ENCODE measurements around the gene ERC1.

Gene ERC1

DNA sequence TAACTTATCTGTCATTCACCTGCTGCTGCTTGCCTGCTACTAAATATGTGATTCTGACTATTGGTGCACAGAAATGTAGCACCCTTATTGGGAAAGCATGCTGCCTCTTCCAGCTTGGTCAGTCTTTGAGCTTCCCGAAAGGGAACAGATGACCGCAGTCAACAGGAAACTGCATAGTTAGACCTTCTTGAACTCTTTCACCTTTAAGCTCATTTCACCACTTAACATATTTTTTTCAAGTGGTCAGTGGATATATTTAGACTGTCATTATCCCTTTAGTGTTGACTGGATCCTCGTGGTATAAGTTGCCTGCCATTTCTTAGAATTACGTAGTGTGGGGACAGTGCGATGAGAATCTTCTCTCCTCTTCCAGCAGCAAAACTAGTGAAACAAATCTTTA is 378.4 kb downstream of the ERC1 start:
- DNase-seq = no peak

DNA sequence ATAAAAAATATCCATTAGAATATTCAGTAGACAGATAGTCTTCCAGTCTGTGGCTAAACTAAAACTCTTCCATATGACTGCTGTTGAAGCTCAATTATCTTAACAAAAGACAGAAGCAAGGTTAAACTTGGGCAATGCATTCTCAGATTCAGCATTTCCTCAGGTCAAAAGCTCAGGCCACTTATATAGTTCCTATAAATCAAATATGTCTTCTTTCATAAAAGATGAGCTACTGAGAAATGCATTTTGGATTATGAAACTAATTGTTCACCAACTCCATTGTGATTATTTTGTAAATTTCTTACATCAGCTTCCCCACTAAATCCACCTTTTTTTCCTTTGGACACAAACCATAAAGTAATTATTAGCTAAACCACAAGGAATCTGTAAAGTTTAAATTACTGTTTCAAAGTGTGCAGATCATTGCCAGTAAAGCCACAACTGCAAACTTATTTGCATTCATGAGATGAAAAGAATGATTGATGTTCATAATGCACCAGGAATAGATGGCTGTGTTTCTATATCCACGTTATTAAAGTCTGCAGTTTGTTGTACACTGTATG is 379.0 kb downstream of the ERC1 start:
- no peak for DNase-seq

DNA sequence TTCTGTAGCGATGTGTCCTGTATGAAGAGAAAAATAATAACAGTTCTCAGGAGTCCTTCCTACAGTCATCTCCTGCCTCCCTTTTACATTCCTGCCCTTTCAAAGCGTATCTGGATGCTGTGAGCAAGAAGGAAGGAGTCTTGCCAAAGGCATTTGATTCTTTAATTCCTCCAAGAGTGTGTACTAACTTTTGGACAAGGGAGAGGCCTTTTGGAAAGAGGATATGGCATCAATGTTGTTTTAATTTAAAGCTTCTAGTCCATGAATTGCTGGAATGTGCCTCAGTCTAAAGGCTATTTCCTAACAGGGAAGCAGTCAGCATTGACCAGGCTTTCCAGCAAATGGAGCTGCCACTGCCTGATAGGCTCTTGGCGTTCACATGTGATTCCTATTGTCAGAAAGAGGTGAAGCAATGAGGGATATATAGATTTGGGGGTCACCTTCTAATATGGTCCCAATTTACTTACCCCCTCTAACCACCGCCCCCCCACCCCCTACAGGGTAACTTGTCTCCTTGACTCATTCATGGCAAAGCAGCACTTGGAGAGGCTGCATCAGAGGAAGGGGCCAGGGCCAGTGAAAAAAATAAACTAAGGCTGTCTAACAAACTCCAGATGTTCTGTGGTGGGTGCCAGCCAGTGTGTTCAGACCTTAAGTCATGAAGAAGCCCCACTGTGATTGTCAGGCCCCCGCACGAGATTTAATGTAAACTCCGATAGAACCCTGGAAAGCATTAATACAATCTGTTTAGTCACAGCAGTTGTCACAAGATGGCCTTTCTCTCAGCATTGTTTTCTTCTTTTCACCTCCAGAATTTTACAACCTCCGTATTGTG is 383.1 kb downstream of the ERC1 start:
- DNase-seq = no peak

DNA sequence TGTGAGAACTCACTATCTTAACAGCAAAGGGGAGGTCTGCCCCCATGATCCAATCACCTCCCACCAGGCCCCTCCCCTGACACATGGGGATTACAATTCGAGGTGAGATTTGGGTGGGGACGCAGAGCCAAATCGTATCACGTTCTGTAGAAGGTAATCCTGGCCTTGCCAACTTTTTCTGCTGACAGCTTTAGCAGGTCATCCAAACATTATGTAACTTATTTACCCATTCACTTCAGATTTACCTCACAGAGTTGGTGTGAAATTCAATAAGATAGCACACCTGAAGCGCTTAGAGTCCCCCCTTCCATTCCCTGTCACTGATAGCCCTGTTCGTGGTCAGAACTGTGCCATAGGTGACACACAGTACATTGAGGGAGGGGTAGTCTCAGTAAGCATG is 384.3 kb downstream of the ERC1 start:
- DNase-seq = no peak

DNA sequence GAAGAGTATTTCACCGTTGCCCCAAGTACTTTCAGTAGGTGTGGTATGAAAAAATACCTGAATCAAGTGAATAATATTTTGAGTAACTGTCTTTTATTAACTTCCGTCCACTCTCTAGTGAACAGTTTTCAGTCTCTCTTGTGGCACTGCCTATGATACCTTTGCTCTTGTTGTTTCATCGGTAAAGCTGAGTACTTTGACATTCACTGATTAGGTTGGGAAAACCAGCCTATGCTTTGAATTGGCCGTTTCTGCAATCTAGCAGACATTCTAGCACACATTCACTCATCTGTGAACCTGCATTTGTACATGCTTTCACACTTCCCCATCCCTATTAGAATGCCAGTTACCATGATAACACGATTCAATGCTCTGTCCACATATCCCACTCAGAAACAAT is 386.1 kb downstream of the ERC1 start:
- DNase-seq = no peak

DNA sequence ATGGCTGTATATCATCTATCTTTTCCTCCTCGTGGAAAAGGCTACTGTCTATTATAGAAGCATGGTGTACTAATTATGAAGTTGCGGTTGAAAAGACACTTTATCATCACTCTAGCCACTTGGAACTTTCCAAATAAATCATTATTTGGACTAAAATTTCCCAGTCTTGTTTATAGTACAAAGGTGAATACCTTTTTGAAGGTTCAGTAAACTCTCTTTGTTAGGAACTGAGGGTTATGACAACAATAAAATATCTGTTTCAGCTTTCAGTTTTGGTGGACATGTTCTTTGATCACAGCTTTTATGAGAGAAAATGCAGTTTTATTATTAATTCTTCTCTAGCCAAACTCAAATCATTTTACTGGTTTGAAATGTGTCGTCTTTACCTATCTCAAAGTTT is 386.7 kb downstream of the ERC1 start:
- no peak for DNase-seq

DNA sequence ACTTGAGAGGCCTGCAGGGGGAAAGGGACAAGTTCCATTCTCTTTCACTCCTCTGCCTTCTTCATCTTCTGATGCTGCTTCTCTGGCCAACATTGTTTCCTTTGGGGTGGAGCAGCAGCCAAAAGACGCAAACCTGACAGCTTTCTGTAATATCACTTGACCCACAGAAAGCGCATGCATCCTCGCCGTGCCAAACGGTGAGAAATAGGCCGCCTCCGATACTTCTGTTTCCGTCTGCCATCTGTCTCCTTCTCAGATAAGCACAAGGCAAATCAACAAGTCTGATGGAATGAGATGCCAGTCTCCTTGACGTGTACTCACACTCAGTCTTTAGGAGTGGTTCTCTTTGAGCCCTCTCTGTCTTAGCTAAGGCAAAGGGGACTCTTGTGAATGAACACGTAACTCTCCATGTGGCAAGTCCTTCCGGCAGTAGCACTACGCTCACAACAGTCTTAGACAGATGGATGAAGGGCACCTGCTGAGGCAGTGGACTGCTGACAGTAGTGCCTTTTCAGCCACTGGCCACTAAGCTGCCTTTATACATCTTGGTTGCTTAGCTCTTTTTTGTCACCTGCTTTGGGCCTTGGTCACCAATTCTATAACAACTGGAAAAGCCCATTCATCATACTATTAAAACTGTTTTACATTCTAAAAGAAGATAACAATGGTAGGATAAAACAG is 389.3 kb downstream of the ERC1 start:
- no peak for DNase-seq

DNA sequence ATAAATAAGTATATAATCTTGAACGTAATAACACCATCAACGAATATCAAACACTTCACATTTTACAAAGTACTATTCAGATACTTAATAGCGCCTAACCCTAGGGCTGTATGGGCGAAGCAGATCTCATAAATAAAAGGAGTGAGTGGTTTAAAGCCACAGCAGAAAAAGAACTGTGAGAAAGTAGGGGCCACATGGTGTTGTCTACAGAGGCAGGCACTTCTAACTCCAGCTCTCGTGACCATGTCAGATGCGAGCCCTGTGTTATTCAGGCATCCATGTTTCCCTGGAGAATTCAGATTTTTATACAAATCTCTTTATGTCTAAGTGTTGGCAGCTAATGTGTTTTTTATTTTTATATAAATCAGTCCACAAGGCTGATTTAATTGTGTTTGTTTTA is 391.1 kb downstream of the ERC1 start:
- no peak for DNase-seq

DNA sequence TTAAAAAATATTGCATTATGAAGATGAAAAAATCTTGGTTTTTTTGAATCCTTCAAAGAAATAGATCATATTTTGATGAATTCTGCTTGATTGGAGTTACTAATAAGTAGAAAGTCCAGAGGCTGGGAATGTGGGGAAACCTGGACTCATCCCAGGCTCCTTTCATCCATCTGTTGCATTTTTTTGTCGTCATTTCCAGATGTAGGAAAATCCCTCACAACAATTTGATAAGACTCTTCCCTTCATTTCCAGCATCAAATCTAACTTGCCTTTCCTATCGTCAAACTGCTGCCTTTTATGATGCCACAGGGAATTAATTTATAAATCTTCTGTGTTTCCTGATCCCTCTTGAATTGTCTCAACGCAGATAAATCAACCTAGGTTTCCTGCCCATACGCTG is 391.8 kb downstream of the ERC1 start:
- no peak for DNase-seq

DNA sequence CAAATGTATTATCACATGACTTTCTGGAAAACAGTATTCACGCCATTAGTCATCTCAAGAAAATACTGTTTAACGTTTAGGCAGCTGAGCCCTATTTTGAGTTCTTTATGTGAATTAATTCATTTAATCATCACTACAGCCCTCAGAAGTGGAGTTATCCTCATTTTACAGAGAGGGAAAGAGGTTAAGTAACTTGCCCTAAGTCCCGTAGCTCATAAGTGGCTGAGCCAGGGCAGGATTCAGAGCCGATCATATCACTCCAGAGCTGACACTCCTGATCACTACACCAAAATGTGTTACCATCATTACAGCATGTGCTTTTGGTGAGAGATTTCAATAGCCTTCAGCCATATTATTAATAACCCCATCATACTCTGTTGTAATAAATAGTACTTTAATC is 392.7 kb downstream of the ERC1 start:
- DNase-seq = no peak

DNA sequence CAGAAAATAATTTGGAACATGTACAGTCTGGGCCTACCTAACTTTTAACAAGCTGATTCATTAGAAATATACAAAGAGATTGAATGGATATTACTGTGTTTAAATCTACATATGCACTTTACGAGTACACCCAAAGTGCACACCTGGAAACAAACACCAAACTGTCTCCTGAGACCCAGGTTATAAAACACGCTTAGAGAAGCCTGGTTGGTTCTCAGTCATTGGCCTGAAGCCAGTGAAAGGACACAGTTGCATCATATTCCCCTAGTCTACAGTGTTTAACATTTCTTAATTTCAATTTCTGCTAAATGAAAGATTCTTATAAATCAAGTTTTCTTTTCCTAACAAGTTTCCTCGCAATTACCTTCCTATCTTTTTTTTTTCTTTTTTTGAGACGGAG is 393.9 kb downstream of the ERC1 start:
- DNase-seq = no peak

DNA sequence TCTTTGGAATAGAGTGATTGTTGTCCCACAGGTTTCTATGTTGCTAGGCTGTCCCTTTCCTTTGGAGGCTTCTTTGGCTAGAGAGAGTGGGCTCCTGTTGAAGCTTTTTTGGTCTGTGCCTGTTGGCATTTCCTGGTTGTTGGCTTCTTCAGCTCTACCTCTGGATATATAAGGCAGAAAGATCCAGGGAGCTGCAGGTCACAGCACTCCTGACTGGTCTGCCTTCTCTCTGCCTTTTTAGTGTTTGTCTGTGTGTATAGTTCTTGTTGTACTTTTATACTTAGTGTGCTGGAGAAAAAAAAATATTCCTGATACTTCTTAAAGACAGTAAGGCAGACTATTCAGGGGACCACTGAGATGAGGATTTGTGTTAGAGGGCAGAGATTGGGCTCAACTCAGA is 400.7 kb downstream of the ERC1 start:
- DNase-seq = no peak

DNA sequence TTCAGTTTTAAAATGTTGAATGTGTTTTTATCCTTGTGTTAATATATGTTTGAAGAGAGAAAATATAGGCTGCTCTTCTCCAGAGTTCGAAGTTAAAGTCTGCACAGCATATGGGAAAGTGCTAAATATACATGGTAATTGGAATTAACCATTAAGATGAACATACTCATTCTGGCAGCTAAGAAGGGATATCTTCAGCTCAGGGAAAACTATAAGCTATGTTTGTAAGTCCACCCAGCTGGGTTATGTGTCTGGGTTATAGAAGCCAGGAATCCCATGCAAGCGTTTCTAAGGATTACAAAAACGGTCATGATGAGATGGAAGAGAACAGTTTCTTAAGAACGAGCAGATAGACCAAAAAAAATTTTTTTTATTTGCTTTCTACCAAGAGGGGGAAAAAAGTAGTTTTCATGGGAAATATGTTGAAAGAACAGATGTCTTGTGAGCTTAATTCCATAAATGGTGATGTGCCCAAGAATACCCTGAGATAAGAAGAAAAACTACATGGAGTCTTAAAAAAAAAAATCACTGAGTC is 404.5 kb downstream of the ERC1 start:
- DNase-seq = no peak

DNA sequence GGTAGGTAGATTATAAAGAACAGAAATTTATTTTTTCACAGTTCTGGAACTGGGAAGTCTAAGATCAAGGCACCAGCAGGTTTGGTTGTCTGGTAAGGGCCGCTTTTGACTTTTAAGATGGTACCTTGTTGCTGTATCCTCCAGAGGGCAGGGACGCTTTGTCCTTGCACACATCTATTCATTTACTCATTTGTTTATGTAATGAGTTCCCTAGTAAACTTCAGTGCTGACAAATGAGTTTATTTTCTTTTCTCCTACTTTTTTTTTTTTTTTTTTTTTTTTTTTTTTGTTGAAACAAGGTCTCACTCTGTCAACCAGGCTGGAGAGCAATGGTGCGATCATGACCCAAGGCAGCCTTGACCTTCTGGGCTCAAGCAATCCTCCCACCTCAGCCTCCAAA is 407.6 kb downstream of the ERC1 start:
- DNase-seq = no peak

DNA sequence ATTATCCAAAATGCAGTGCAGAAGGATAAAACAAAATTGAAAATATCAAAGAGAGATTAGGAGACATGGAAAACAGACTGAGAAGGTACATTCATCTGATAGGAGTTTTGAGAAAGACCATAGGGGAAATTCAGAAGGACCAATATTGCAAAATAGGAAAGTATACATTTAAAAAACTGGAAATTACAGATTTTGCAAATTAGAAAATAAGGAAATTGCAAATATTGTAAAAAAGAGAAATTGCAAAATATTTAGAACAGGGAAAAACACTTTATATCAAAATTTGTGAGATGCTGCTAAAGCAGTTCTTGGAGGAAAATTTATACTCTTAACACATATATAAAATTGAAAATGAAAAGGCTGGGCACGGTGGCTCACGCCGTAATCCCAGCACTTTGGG is 410.9 kb downstream of the ERC1 start:
- no peak for DNase-seq

DNA sequence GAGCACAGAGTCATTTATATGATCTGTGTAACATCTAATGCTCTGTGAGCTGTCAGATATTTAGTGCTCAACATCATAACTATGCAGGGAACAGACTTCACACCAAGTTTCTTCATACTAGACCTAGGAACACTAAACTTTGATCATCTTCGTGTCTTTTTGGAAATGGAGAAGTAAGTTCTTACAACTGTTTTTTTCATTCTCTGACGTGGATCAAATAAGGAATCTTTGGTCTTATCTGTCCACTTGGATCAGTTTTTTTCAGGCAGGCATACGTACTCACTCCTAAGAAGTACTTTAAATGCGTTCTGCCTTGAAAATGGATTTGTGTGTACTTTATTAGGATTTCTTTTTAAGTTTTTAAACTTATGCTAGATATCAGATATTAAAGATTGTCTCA is 412.4 kb downstream of the ERC1 start:
- DNase-seq = no peak

DNA sequence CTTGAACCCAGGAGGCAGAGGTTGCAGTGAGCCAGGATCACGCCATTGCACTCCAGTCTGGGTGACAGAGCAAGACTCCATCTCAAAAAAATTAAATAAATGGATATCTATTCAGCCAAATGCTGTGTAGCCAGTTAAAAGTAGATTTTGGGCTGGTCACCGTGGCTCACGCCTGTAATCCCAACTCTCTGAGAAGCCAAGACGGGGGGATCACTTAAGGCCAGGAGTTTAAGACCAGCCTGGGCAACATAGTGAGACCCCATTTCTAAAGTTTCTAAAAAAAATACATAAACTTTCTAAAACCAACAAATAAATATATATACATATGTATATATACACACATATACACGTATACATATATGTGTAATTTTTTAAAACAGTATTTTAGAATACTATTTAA is 414.6 kb downstream of the ERC1 start:
- DNase-seq = no peak

DNA sequence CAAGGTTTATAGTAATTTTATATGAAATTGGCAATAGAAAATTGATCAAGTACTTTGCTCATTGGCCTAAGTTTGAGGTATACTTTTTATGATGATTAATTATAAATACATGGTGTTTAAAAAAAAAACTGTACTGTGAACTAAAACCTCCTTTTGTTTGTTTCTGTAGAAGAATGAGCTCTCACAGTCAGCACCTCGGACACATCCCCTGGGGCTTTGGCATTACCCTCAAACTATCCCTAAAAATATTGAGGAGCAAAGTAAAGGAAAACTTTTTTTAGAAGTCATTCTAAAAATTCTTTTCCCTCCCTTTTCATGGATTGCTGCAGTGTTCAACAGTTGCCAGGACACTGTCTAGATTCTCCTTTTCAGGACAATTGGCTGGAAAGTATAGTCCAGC is 419.8 kb downstream of the ERC1 start:
- no peak for DNase-seq

DNA sequence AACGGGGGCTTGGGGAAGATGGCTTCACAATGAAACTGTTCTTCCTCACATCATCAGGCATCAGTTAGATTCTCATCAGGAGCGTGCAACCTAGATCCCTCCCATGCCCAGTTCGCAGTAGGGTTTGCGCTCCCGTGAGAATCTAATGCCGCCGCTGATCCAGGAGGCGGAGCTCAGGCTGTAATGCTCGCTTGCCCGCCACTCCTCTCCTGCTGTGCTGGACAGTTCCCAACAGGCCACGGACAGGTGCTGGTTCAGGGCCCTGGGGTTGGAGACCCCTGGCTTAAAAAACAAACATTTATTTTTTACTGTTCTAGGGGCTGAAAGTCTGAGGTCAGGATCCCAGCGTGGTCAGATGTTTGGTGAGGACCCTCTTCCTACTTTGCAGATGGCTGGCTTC is 422.9 kb downstream of the ERC1 start:
- DNase-seq = no peak

DNA sequence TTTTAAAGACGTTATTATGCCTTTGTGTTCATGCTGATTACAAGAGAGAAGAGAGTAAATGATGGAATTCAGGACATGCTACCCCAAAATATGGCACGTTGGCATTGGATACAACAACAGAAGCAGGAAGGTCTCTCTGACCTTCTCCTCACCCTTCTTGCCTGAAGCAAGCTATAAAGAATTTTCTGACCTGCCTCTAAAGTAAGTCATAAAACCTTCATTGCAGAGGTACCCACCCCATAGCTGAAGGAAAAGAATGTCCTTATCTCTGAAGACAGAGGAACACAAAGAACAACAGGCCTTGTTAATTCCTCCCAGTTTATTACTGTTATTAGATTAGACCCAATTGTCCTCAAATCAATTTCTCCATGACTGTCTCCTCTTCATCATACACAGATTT is 427.1 kb downstream of the ERC1 start:
- no peak for DNase-seq

DNA sequence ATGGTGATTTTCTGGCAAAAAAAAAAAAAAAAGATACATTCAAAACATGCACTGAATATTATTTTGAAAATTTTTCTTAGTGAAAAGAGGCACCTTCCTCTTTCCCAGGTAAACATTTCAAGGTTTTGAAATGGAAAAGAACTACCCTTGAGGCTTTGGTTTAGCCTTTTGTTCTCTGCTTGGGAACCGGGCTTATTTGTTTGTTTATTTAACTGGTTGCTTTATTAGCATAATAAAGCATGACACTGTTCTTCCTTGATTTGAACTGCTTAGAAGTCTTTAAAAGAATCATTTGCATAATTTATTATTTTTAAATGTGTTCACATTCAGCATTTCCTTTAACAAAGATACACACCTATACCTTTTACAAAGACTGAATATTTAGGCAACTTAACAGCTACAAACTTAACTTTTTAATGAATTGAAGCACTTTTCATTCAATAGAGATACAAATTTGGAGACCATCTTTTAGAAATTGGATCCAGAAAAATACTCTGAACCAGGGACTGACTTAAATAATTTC is 428.9 kb downstream of the ERC1 start:
- no peak for DNase-seq

DNA sequence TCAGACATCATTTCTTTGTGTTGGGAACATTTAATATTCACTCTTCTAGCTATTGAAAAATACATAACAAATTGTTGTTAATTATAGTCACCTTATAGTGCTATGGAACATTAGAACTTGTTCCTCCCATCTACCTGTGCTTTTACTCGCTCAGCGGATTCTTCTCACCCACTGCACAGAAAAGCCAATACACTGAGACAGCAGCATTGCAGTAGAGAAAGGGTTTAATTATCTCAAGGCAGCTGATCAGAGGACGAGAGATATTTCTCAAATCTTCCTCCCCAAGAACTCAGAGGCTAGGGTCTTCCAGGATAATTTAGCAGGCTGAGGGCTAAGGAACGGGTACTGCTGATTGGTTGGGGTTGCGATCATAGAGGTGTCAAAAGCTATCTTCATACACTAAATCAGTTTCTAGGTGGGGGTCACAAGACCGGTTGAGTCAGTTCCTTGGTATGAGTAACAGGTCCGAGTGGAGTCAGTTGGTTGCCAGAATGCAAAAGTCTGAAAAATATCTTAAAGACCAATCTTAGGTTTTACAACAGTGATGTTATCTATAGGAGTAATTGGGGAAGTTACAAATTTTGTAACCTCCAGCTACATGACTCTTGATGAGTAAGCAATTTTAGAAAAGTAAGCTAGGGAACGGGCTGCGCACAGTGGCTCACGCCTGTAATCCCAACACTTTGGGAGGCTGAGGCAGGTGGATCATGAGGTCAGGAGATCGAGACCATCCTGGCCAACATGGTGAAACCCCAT is 430.2 kb downstream of the ERC1 start:
- DNase-seq = no peak

Data from activated T-cell treated with anti-CD3 and anti-CD28 coated beads for 4 hours (primary cell).